LNCaP clone FGC (cell line): ENCODE data around the gene CSF1.

ENCODE experiments used
- DNase-seq: peaks from one replicate; pipeline ENCODE4 v3.0.0-alpha.2; 2011; ENCODE audit warnings: low read depth
- H3K4me3 ChIP-seq: 2 replicates; pipeline ENCODE4 v1.5.1; 2011; ENCODE audit warnings: mild to moderate bottlenecking, low read depth, low read length, control low read depth
- CTCF ChIP-seq: IDR thresholded peaks from 2 replicates; pipeline ENCODE4 v1.5.1; 2012; ENCODE audit warnings: mild to moderate bottlenecking; ENCODE audit not compliant: control insufficient read depth, insufficient read depth; ENCODE audit errors: extremely low read depth

CSF1 gene

GRCh38 chr1:109922326-109922725 lies 11.7 kb downstream of the CSF1 start:
- no peak overlapping the region for H3K4me3 ChIP-seq
- TF ChIP-seq CTCF: no peak
- DNase-seq: no peak

GRCh38 chr1:109923131-109923945 lies 12.7 kb downstream of the CSF1 start:
- H3K4me3 ChIP-seq: no peak overlapping the region
- peak; percentile 38 for TF ChIP-seq CTCF
- DNase-seq: no peak

GRCh38 chr1:109923946-109924275 lies 13.3 kb downstream of the CSF1 start:
- no peak for DNase-seq
- TF ChIP-seq CTCF: no peak
- no peak overlapping the region for H3K4me3 ChIP-seq

- no peak overlapping the region for H3K4me3 ChIP-seq
Measured at GRCh38 chr1:109924316-109924715, 13.7 kb downstream of the CSF1 start.

GRCh38 chr1:109925159-109925990 lies 14.7 kb downstream of the CSF1 start:
- H3K4me3 ChIP-seq: no peak overlapping the region
- no peak for DNase-seq
- TF ChIP-seq CTCF: no peak

More at GRCh38 chr1:109924316-109924715, 13.7 kb downstream of the CSF1 start:
- DNase-seq: no peak
- TF ChIP-seq CTCF: no peak

GRCh38 chr1:109926662-109927300 lies 16.1 kb downstream of the CSF1 start:
- H3K4me3 ChIP-seq: no peak overlapping the region
- DNase-seq: no peak
- TF ChIP-seq CTCF: no peak
